HepG2 (cell line): Measurements from ENCODE around the gene LSMEM2. TPM values are rescaled to one million over a fixed set of nuclear protein-coding genes. Genes with fewer than 3 reads are reported as not detected.
A peak's percentile ranks its signal among the peaks of the same experiment; 100 is the strongest.

Experiments
- GTF2F1 ChIP-seq: fragments of 150-350 bp; IDR thresholded peaks from 2 replicates; pipeline ENCODE4 v1.6.1; 2014; ENCODE audit warnings: low read length
- HDAC2 ChIP-seq: sonication (generic); formaldehyde crosslinking; IDR thresholded peaks from 2 replicates; pipeline ENCODE4 v1.4.0; 2020; ENCODE audit warnings: missing genetic modification reagents
- HMGA1 ChIP-seq: sonication (generic); formaldehyde crosslinking; conservative IDR thresholded peaks from 2 replicates; pipeline ENCODE4 v1.4.0; 2020; ENCODE audit warnings: missing genetic modification reagents
- HNRNPUL1 ChIP-seq: fragments of 200-400 bp; formaldehyde crosslinking; IDR thresholded peaks from 2 replicates; pipeline ENCODE4 v1.6.1; 2017; ENCODE audit warnings: low read depth, mild to moderate bottlenecking, low read length, moderate library complexity
- KMT2A ChIP-seq: sonication (generic); formaldehyde crosslinking; IDR thresholded peaks from 2 replicates; pipeline ENCODE4 v1.4.0; 2020; ENCODE audit warnings: missing genetic modification reagents
- MXI1 ChIP-seq: IDR thresholded peaks from 3 replicates; pipeline ENCODE4 v1.6.1; 2012; ENCODE audit warnings: low read depth, low read length, inconsistent platforms, borderline replicate concordance
- NFE2 ChIP-seq: sonication (generic); formaldehyde crosslinking; IDR thresholded peaks from 2 replicates; pipeline ENCODE4 v1.4.0; 2020; ENCODE audit warnings: missing genetic modification reagents
- SALL2 ChIP-seq: sonication (generic); formaldehyde crosslinking; IDR thresholded peaks from 2 replicates; pipeline ENCODE4 v1.8.1; 2023; ENCODE audit warnings: mild to moderate bottlenecking, missing genetic modification reagents, inconsistent platforms
- SMARCC2 ChIP-seq: fragments of 450-650 bp; IDR thresholded peaks from 2 replicates; pipeline ENCODE4 v1.6.1; 2017; ENCODE audit warnings: antibody characterized with exemption, mild to moderate bottlenecking
- SMARCE1 ChIP-seq: fragments of 450-650 bp; IDR thresholded peaks from 2 replicates; pipeline ENCODE4 v1.6.1; 2017; ENCODE audit warnings: borderline replicate concordance
- SRSF4 ChIP-seq: fragments of 200-400 bp; formaldehyde crosslinking; IDR thresholded peaks from one replicate; pipeline ENCODE4 v1.6.1; 2018; ENCODE audit warnings: mild to moderate bottlenecking, low read depth, low read length, moderate library complexity; ENCODE audit not compliant: poor library complexity, severe bottlenecking
- ZBTB42 ChIP-seq: sonication (generic); formaldehyde crosslinking; IDR thresholded peaks from 2 replicates; pipeline ENCODE4 v1.5.0; 2020; ENCODE audit warnings: mild to moderate bottlenecking, missing genetic modification reagents
- ZFP1 ChIP-seq: IDR thresholded peaks from 2 replicates; pipeline ENCODE4 v1.6.1; 2016
- ZFP36L2 ChIP-seq: sonication (generic); formaldehyde crosslinking; IDR thresholded peaks from 2 replicates; pipeline ENCODE4 v1.4.0; 2020; ENCODE audit warnings: missing genetic modification reagents
- ZNF232 ChIP-seq: sonication (generic); formaldehyde crosslinking; IDR thresholded peaks from 2 replicates; pipeline ENCODE4 v1.4.0; 2020; ENCODE audit warnings: missing genetic modification reagents, borderline replicate concordance
- ZNF33B ChIP-seq: sonication (generic); formaldehyde crosslinking; IDR thresholded peaks from 2 replicates; pipeline ENCODE4 v1.5.1; 2020; ENCODE audit warnings: mild to moderate bottlenecking, missing genetic modification reagents
- ZNF354B ChIP-seq: sonication (generic); formaldehyde crosslinking; IDR thresholded peaks from 2 replicates; pipeline ENCODE4 v1.8.0; 2022; ENCODE audit warnings: mild to moderate bottlenecking, missing genetic modification reagents
- ZNF430 ChIP-seq: sonication (generic); formaldehyde crosslinking; IDR thresholded peaks from 2 replicates; pipeline ENCODE4 v1.9.0; 2021; ENCODE audit warnings: mild to moderate bottlenecking, missing genetic modification reagents
- ZNF660 ChIP-seq: sonication (generic); formaldehyde crosslinking; IDR thresholded peaks from 2 replicates; pipeline ENCODE4 v1.5.1; 2020; ENCODE audit warnings: mild to moderate bottlenecking, low read depth, missing genetic modification reagents, borderline replicate concordance
- ZNF768 ChIP-seq: sonication (generic); formaldehyde crosslinking; IDR thresholded peaks from 2 replicates; pipeline ENCODE4 v1.4.0; 2020; ENCODE audit warnings: missing genetic modification reagents
- ZNF788 ChIP-seq: sonication (generic); formaldehyde crosslinking; IDR thresholded peaks from 2 replicates; pipeline ENCODE4 v1.5.0; 2020; ENCODE audit warnings: mild to moderate bottlenecking, missing genetic modification reagents, borderline replicate concordance
- ZSCAN25 ChIP-seq: sonication (generic); formaldehyde crosslinking; IDR thresholded peaks from 2 replicates; pipeline ENCODE4 v1.8.0; 2022; ENCODE audit warnings: mild to moderate bottlenecking, missing genetic modification reagents
- polyA plus RNA-seq, 8 experiments: library from polyadenylated mRNA; depleted of rRNA in 3 of 8; stranded (reverse) in 7 of 8; unstranded in 1 of 8; fragments of >200 nt; fragmentation: Illumina TruSeq in 4 of 8; extraction: Trizol in 4 of 8; gene quantifications; 2 replicates each; pipeline versions ENCODE4 v1.2.1 to v1.2.3, GENCODE V29; 2011 to 2016; ENCODE audit warnings: low read depth in 4 of 8, missing spikeins in 1 of 8, mixed read lengths in 1 of 8; ENCODE audit not compliant: insufficient read depth in 1 of 8
- total RNA-seq, 5 experiments: library from RNA; depleted of rRNA; stranded (reverse); fragments of >200 nt; fragmentation: Illumina TruSeq; extraction: Trizol; gene quantifications; 2 replicates each; pipeline ENCODE4 v1.2.3, GENCODE V29; 2016; ENCODE audit warnings: low read depth in 1 of 5
- TF ChIP-seq, protein P1 (sequence below): sonication (generic); formaldehyde crosslinking; conservative IDR thresholded peaks from 2 replicates; pipeline ENCODE4 v1.8.0; 2022; ENCODE audit warnings: missing genetic modification reagents
- TF ChIP-seq, protein P2 (sequence below), 2 experiments: sonication (generic) in 1 of 2; formaldehyde crosslinking in 1 of 2; IDR thresholded peaks; 2 replicates each; pipeline versions ENCODE4 v1.4.0 to v1.6.1; 2016 to 2020; ENCODE audit warnings: borderline replicate concordance in 1 of 2, low read depth in 1 of 2, mild to moderate bottlenecking in 1 of 2, missing genetic modification reagents in 1 of 2
- TF ChIP-seq, protein P3 (sequence below): sonication (generic); formaldehyde crosslinking; IDR thresholded peaks from 2 replicates; pipeline ENCODE4 v1.5.0; 2020; ENCODE audit warnings: mild to moderate bottlenecking, missing genetic modification reagents

LSMEM2 gene
- total and polyA plus RNA-seq, 2 of the 13 experiments (the other 11 are each of a cell fraction or from before 2014, with no cell fraction given), result 0.07 to 0.41 TPM

DNA sequence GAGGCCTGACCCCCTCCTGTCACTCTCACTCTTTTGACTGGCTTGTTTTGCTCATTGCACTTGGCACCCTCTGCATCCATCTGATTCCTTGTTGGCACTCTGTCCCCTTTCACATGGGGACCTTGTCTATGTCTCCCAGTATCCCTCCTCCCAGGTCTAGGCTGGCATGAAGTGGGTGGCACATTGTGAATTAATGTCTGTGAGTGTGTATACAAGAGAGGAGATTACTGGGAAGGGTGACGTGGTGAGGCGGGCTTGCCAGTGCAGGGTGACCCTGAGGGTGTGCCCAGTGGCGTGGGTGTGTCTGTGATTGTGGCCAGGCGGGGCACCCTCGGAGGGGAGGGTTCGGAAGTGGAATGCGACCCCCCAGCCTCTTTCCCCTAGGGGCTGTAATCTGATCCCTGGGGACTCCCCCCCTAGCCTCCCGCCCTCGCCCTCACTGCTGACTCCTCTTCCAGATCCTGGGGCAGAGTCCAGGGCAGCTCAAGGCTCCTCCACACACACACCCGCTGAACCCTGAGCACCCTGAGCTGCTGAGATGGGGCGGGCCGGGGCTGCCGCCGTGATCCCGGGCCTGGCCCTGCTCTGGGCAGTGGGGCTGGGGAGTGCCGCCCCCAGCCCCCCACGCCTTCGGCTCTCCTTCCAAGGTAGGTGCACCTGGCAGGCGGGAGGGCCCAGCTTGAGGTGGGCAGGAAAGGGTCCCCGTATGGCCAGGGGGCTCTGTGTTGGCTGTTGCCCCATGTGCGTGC lies 10.0 kb upstream of the LSMEM2 start, which contains the start of gene SEMA3B (continued):
- TF ChIP-seq, protein P1, sequence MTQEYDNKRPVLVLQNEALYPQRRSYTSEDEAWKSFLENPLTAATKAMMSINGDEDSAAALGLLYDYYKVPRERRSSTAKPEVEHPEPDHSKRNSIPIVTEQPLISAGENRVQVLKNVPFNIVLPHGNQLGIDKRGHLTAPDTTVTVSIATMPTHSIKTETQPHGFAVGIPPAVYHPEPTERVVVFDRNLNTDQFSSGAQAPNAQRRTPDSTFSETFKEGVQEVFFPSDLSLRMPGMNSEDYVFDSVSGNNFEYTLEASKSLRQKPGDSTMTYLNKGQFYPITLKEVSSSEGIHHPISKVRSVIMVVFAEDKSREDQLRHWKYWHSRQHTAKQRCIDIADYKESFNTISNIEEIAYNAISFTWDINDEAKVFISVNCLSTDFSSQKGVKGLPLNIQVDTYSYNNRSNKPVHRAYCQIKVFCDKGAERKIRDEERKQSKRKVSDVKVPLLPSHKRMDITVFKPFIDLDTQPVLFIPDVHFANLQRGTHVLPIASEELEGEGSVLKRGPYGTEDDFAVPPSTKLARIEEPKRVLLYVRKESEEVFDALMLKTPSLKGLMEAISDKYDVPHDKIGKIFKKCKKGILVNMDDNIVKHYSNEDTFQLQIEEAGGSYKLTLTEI (CRISPR knock-in tag), result no peak
- TF ChIP-seq ZBTB42 (no peak), ZNF430 (CRISPR knock-in tag) (no peak), MXI1 (no peak; the same call in 2 of the 3 replicates), ZFP1 (CRISPR knock-in tag) (no peak), ZNF660 (CRISPR knock-in tag) (no peak), SMARCC2 (no peak), HMGA1 (no peak), NFE2 (CRISPR knock-in tag) (no peak), SRSF4 (no peak), GTF2F1 (no peak), SALL2 (no peak), ZFP36L2 (no peak), KMT2A (CRISPR knock-in tag) (no peak), ZSCAN25 (CRISPR knock-in tag) (0 out of 2 replicates have a peak, but pooled peaks have one; percentile 29), SMARCE1 (no peak), ZNF768 (no peak), ZNF354B (CRISPR knock-in tag) (no peak), HDAC2 (peak; percentile 55), ZNF232 (CRISPR knock-in tag) (no peak), ZNF788 (peak; percentile 85; the same call in 1 of the 2 replicates), ZNF33B (CRISPR knock-in tag) (no peak), HNRNPUL1 (no peak)
- TF ChIP-seq, protein P2, sequence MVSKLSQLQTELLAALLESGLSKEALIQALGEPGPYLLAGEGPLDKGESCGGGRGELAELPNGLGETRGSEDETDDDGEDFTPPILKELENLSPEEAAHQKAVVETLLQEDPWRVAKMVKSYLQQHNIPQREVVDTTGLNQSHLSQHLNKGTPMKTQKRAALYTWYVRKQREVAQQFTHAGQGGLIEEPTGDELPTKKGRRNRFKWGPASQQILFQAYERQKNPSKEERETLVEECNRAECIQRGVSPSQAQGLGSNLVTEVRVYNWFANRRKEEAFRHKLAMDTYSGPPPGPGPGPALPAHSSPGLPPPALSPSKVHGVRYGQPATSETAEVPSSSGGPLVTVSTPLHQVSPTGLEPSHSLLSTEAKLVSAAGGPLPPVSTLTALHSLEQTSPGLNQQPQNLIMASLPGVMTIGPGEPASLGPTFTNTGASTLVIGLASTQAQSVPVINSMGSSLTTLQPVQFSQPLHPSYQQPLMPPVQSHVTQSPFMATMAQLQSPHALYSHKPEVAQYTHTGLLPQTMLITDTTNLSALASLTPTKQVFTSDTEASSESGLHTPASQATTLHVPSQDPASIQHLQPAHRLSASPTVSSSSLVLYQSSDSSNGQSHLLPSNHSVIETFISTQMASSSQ (IDR thresholded peaks at IDR 0.05; ENCODE audit: low read depth), result no peak
- TF ChIP-seq, protein P2 (CRISPR knock-in tag; IDR thresholded peaks at IDR 0.05; ENCODE audit: borderline replicate concordance), result no peak
- TF ChIP-seq, protein P3, sequence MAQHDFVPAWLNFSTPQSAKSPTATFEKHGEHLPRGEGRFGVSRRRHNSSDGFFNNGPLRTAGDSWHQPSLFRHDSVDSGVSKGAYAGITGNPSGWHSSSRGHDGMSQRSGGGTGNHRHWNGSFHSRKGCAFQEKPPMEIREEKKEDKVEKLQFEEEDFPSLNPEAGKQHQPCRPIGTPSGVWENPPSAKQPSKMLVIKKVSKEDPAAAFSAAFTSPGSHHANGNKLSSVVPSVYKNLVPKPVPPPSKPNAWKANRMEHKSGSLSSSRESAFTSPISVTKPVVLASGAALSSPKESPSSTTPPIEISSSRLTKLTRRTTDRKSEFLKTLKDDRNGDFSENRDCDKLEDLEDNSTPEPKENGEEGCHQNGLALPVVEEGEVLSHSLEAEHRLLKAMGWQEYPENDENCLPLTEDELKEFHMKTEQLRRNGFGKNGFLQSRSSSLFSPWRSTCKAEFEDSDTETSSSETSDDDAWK (CRISPR knock-in tag), result no peak
